AG08395 (cell line): ENCODE measurements around the gene SEMA4D.
"Not testable (repeated sequence)": the region's sequence is repeated elsewhere in the genome, so short reads cannot be mapped to it uniquely, and the experiment has no call there.

Experiments used
- DNase-seq: peaks from one replicate; pipeline ENCODE4 v3.0.0; 2012; ENCODE audit warnings: mixed read lengths, low spot score

Gene SEMA4D

DNA sequence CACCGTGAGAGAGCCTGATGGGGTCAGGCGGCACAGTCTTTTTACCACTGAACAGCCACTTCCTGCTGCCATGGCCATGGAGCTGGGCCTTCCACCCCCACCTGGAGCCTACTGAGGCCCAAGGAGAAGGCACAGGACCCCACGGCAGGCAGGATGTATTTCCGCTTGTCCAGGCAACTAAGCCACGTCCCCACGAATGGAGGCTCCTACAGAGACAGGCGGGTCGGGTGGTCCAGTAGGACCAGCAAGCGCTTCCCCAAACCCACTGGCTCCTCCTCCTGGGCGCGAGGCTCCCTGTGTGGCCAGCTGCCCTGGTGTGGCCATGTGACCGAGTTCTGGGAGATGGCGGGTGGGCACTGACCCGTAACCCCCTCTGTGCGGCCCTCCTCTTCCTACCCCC, 113.1 kb downstream of the SEMA4D start:
- no peak for DNase-seq

- DNase-seq: no peak
Observed at GRCh38 chr9:89383721-89384300, 114.1 kb downstream of the SEMA4D start.

GRCh38 chr9:89383030-89383720, 114.7 kb downstream of the SEMA4D start:
- no peak for DNase-seq

DNA sequence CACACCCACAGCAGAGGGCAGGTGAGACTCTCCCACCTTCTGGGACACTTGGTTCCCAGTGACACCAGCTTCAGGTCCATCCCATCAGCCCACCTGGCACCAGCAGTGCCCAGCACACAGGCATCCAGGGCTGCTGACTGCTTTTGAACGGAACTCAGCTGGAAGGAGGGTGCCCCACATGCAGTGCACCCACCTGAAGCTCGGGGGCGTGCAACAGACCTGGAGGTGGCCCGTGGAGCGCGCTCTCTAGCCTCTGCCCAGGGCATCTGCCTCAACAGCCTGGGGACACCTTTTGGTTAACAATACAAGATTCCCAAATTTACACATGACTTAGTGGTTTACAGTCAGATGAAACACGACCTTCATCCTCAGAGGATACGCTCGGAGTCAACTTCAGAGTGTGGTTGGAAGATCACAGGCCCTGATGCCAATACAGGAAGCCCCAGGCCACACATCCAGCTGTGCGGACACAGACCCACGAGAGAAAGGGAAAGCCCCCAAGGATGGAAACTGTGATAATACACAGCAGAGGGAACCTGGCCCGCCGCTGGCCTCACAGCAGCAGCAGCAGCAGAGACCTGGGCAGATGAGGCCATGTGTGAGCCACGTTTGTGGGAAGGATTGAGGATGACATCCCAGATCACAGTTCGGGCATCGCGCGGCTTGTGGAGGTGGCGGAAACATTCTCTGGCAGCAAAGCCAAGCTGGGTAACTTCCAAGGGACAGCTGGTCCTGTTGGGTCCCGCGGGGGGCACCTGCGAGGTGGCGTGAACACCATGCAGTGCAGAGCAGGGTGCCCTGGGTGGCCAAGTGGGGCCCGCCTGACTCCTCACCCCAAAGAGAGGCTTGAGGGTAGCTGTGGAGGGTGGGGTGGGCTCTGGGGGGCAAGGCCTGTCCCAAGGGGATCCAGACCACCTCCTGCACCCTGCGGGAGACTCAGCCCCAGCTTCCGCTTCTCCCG, 115.6 kb downstream of the SEMA4D start:
- no peak for DNase-seq

- no peak for DNase-seq
Observed at GRCh38 chr9:89381308-89381609, 116.7 kb downstream of the SEMA4D start.

DNA sequence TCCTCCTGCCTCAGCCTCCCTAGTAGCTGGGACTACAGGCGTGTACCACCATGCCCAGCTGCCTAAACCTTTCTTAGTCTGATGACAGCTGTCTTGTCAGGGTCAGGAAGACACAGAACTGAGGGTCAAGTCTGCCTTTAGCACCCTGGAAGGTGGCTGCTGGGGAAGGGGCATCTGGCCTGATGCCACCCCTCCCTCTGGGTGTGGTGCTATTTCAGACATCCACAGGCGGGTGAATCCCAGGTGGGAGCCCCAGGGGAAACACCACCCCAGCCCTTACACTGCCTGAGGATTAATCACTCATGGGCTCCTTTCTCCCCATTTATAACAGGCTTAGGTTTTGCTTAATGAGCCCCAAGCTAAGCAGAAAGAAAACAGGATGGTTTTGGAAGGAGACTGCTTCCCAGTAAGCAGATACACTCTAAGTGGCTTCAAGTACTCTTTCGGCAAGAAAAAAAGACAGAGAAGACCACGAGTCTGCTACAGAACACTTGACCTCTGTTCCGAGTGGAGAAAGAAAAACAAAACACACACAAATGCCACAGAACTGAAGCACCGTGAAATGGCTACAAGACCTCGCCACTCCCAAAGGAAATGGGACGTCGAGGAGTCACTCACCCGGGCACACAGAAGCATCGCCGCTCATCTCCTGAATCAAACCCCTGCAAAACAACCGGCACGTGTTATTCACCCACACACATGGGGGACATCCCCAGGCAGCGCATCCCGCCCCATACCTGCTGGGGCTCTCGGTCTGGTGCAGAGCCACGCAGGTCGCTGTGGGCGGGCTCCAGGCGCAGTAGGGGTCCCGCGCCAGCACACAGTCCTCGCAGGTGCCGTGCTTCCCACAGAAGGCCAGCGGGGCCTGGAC, 117.2 kb downstream of the SEMA4D start:
- DNase-seq: no peak

DNA sequence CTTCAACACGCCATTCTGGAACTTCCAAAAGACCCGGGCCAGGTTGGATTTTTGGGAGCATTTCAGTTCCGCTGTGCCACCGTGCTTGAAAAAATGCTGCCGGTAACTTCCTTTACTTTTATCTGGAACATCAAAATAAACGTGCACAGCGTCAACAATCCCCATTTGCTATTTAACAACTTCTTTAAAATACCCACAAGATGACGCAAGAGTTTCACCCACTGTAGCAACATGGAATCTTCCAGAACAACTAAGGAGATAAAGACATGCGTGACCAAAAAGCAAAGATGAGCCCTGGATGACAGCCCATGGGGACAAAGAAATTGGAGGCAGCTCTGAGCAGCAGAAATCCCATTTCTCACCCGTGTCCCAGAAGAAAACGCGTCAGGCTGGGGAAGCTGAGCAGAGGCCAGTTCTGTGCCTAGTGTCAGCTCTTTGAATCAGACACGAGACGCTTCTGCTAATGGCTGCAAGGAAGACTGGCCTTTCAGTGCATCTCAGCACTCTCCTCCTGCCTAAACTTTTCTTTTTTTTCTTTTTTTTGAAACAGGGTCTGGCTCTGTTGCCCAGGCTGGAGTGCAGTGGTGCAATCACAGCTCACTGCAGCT, 118.3 kb downstream of the SEMA4D start:
- DNase-seq: no peak

- no peak for DNase-seq
Observed at GRCh38 chr9:89379031-89379430, 118.9 kb downstream of the SEMA4D start.

DNA sequence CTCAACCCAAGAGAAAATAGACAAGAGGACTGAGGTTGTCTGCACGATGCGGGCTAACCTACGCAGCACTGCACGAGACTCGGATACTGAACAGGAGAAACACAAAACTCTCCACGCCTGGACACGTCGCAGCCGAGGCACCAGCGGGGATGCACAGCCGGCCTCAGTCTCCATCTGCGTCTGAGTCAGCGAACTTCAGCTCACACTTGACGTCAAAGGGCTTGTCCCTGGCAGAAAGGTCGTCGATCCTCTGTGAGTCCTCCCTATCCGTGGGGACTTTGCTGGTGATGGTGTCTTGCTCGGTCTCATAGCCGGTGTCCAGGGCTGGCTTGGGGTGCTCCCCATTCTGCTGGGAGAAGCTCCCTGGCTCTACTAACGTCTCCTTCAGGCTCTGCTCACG, 119.4 kb downstream of the SEMA4D start:
- DNase-seq: no peak

DNA sequence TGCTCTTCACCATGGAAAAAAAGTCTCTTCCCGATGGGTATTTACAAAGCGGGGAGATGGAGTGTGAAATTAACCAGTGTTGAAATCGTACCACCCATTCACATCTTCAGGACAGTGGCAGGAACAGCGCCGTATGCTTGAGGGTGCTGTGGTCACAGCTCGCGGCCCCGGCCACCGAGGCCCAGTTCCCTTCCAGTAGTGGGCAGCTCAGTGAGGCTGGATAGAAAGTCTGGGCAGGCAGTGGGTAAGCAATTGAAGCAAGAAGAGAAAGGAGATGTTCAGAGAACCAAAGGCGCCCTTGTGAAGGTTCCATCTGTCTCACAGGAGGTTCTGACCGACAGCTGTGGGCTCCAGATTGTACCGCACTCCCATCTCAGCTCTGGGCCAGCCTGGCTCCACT, 120.5 kb downstream of the SEMA4D start:
- no peak for DNase-seq

DNA sequence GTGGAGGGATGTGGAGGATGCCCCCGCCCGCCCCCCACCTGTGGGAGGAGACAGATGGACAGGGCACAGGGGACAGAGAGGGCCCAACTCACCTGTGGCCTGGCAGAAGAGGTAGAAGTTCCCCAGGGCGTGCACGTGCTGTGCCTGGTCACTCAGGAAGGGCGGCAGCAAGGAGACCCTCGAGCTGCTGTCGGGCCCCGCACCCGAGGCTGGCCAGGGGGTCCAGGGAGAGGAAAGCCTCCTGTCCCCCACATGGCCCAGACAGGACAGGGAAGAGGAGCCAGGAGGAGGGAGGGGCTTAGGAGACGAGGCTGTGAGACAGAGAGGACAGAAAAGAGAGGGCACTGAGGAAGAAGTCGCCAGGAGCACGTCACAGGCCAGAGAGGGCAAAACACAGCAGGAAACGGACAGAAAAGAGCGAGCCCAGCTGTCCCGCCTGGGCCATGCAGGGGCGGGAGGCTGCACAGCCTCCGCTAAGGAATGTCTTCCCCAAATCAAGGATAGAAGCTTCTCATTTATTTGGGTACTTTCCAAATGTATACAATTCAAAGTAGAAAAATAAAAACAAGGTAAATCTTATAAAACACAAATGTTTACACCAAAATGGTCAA, 121.1 kb downstream of the SEMA4D start:
- DNase-seq: no peak

GRCh38 chr9:89376286-89376685, 121.6 kb downstream of the SEMA4D start:
- no peak for DNase-seq

- no peak for DNase-seq
Observed at GRCh38 chr9:89375191-89375760, 122.6 kb downstream of the SEMA4D start.

DNA sequence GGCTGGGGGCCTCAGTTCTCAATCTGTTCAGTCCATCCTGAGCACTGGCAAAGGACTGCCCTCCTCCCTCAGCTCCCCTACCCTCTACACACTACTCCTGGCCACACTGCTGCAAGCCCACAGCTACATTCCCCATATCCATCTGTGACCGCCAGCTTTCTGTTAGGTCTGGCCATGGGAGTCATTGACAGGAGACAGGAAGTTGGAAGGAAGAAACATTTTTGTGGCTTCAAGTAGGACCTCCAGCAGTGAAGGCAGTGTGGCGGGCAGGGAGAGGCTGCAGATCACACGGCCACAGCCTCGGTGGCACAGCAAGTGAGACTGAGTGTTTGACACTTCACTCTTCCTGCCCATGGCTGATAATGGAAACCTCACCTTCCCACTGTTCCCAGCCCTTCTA, 123.7 kb downstream of the SEMA4D start:
- no peak for DNase-seq

GRCh38 chr9:89372979-89373378, 124.9 kb downstream of the SEMA4D start:
- no peak for DNase-seq

DNA sequence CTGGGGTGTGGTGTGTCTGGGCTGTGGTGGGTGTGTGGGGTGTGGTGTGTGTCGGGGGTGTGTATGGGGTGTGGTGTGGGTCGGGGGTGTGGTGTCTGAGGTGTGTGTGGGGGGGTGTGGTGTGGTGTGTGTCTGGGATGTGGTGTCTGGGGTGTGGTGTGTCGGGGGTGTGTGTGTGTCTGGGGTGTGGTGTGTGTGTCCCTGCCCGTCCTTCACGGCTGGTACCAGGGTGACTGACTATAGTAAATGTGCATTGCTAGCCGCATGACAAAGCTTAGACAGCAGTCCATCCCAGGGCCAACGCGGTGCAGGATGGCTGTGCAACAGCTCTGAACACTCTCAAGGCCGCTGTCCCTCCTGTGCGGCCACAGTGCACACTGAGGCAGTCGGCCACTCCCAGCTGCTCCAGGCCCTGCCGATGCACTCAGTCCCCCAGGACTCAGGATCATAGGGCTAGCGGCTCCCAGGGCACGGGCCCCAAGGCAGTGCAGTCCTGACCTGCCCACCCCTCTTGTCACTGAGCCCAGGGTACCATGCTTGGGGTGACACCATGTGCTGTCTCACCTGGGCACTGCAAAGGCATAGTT, 125.6 kb downstream of the SEMA4D start:
- DNase-seq: no peak

DNA sequence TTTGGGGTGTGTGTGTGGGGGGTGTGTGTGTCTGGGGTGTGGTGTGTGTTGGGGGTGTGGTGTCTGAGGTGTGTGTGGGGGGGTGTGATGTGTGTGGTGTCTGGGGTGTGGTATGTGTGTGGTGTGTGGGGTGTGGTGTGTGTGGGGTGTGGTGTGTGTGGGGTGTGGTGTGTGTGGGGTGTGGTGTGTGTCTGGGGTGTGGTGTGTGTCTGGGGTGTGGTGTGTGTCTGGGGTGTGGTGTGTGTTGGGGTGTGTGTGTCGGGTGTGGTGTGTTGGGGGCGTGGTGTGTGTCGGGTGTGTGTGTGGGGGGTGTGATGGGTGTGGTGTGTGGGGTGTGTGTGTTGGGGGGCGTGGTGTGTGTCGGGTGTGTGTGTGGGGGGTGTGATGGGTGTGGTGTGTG, 126.1 kb downstream of the SEMA4D start:
- DNase-seq: not testable (repeated sequence)

DNA sequence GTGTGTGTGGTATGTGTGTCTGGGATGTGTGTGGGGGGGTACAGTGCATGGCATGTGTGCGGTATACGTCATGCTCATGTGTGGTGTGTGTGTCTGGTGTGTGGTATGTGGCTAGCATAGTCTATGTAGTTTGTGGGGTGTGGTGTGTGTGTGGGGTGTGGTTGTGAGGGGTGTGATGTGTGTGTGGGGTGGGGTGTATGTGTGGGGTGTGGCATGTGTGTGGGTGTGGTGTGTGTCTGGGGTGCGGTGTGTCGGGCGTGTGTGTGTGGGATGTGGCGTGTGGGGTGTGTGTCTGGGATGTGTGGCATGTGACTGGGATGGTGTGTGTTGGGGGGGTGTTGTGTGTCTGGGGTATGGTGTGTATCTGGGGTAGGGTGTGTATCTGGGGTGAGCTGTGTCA, 127.3 kb downstream of the SEMA4D start:
- DNase-seq: no peak

GRCh38 chr9:89368978-89369377, 128.9 kb downstream of the SEMA4D start:
- no peak for DNase-seq

DNA sequence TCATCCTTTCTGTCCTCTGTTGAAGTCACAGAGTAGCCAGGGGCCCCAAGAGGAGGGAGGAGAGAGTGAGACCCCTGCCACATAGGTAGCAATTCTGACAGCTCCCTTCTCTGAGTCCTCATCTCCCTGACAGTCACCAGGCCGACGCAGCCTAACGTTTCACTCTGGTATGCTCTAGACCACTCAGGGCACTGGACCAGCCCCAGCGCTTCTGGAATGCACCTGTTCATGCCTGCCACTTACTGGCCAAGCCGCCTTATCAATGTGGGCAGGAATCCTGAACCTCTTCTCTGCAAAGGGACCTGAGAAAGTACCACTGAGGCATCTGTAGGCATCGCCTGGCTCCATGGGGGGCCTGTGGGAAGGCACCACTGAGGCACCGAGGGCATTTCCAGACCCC, 129.4 kb downstream of the SEMA4D start:
- DNase-seq: no peak
